GM12872 (cell line): Measurements from ENCODE around the gene PRSS27.

Source experiments
- CTCF ChIP-seq: IDR thresholded peaks from 3 replicates; pipeline ENCODE4 v1.5.1; 2011; ENCODE audit warnings: low read depth, mild to moderate bottlenecking, low read length, moderate library complexity; ENCODE audit not compliant: insufficient read depth

Gene PRSS27

GRCh38 chr16:2719328-2720063 lies 528 bp downstream of the PRSS27 start:
- TF ChIP-seq CTCF, result no peak

GRCh38 chr16:2717383-2718263 lies 2.4 kb downstream of the PRSS27 start:
- no peak for TF ChIP-seq CTCF

GRCh38 chr16:2716948-2717347 lies 3.1 kb downstream of the PRSS27 start:
- no peak for TF ChIP-seq CTCF

GRCh38 chr16:2715966-2716885 lies 3.8 kb downstream of the PRSS27 start:
- TF ChIP-seq CTCF, result no peak

GRCh38 chr16:2715519-2715918 lies 4.5 kb downstream of the PRSS27 start:
- TF ChIP-seq CTCF, result no peak

- no peak for TF ChIP-seq CTCF
Measured at GRCh38 chr16:2715064-2715463, 5.0 kb downstream of the PRSS27 start.
